Endothelial cell of umbilical vein (primary cell): ENCODE results near the gene GTF3C2.

Source experiments
- MYC ChIP-seq: IDR thresholded peaks from one replicate; pipeline ENCODE4 v1.6.1; 2011; ENCODE audit warnings: mild to moderate bottlenecking, low read depth, low read length
- TF ChIP-seq, protein P1 (sequence below), 2 donors: IDR thresholded peaks; 1 replicate in 1 of 2; 2 replicates in 1 of 2; pipeline ENCODE4 v1.5.1; 2011; ENCODE audit warnings: low read length in 2 of 2, mild to moderate bottlenecking in 2 of 2, moderate library complexity in 2 of 2, control low read depth in 1 of 2, inconsistent platforms in 1 of 2, low read depth in 1 of 2; ENCODE audit not compliant: insufficient read depth in 1 of 2; ENCODE audit errors: extremely low read depth in 1 of 2

DNA sequence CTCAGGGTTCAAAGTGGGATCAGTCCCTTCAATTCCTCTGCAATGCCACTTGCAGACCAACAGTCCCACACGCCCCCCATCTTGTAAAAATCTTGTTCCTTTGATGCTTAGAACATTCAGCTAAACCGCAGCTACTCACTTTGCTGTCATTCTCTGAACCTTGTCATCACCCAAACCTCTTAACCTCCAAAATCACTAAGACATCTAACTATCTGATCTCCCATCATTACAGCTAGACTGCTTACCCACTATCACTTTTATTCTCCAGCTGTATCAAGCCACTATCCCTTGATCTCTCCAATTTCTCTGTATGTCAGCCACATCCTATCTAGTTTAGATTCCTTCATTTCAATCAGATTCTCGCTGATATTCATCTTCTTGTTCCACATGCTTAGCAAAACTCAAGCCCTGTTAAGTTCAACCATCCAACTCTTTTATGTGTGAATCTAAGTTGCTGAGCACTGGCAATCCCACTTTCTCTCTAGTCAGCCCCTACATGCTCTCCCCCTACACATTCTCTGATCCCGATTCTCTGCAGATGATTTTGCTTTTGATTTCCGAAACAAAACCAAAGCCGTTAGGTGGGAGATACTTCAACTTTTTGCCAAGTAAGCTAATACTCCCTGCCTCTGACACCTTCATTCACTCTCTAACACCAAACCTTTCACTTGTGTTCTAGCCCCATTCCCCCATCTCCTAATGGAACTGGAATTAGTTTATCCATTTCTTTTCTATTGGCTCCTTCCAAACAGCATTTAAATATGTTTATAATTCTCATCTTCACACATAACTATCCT is 4.6 kb downstream of the GTF3C2 start:
- no peak for TF ChIP-seq MYC
- TF ChIP-seq, protein P1, sequence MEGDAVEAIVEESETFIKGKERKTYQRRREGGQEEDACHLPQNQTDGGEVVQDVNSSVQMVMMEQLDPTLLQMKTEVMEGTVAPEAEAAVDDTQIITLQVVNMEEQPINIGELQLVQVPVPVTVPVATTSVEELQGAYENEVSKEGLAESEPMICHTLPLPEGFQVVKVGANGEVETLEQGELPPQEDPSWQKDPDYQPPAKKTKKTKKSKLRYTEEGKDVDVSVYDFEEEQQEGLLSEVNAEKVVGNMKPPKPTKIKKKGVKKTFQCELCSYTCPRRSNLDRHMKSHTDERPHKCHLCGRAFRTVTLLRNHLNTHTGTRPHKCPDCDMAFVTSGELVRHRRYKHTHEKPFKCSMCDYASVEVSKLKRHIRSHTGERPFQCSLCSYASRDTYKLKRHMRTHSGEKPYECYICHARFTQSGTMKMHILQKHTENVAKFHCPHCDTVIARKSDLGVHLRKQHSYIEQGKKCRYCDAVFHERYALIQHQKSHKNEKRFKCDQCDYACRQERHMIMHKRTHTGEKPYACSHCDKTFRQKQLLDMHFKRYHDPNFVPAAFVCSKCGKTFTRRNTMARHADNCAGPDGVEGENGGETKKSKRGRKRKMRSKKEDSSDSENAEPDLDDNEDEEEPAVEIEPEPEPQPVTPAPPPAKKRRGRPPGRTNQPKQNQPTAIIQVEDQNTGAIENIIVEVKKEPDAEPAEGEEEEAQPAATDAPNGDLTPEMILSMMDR (IDR thresholded peaks at IDR 0.05; ENCODE audit: extremely low read depth in 1 of 2, insufficient read depth in 1 of 2, low read depth in 1 of 2, low read length in 2 of 2): no peak
